A549 (cell line): ENCODE results near the gene CTNND1. TPM values are rescaled to one million over a fixed set of nuclear protein-coding genes. Genes with fewer than 3 reads are reported as not detected.

Source experiments
- ATAC-seq, 2 experiments: fragments of 200-7000 bp in 1 of 2; fragments of >200 bp in 1 of 2; cut with Nextera tagmentation in 1 of 2; cut with Tn5 transposase in 1 of 2; 3 replicates each; pipeline versions ENCODE4 v1.8.0 to v1.9.1; 2018 to 2020; ENCODE audit warnings: mild to moderate bottlenecking in 1 of 2, moderate library complexity in 1 of 2
- CTCF ChIA-PET: fragments of 300-600 bp; sonication (Branson Sonifier 250); formaldehyde crosslinking; extraction: SDS; loops from one replicate; lab custom pipeline; 2021; ENCODE audit warnings: antibody characterized with exemption, inconsistent platforms; lab: Yijun Ruan, JAX
- POLR2A ChIA-PET: fragments of 350-600 bp; formaldehyde crosslinking; extraction: SDS; loops from one replicate; lab custom pipeline; 2021; ENCODE audit warnings: antibody characterized with exemption, inconsistent platforms; lab: Yijun Ruan, JAX
- DNase-seq, 2 experiments: peaks; one replicate each; pipeline versions ENCODE4 v3.0.0 to v3.0.0-alpha.2; 2011 to 2016; ENCODE audit warnings: low read depth in 1 of 2, low spot score in 1 of 2
- FAIRE-seq: peaks from 2 replicates; lab custom pipeline; 2011; peaks lifted over from hg19 to GRCh38; lab: Jason Lieb, UNC
- H3K27ac ChIP-seq, 2 experiments: fragments of >200 bp; sonication (Bioruptor Twin); formaldehyde crosslinking; 3 replicates each; pipeline ENCODE4 v1.5.1; 2016 to 2017
- H3K4me1 ChIP-seq: fragments of >200 bp; sonication (Bioruptor Twin); formaldehyde crosslinking; 3 replicates; pipeline ENCODE4 v1.6.1; 2016
- H3K4me2 ChIP-seq: fragments of >200 bp; sonication (Bioruptor Twin); formaldehyde crosslinking; 3 replicates; pipeline ENCODE4 v1.6.1; 2016
- H3K4me3 ChIP-seq: fragments of >200 bp; sonication (Bioruptor Twin); formaldehyde crosslinking; 3 replicates; pipeline ENCODE4 v1.5.1; 2016
- H3K9me3 ChIP-seq: fragments of >200 bp; sonication (Bioruptor Twin); formaldehyde crosslinking; 3 replicates; pipeline ENCODE4 v1.6.1; 2016
- BHLHE40 ChIP-seq: IDR thresholded peaks from 2 replicates; pipeline ENCODE4 v1.6.1; 2012; ENCODE audit warnings: low read depth, low read length, inconsistent platforms
- CHD2 ChIP-seq: fragments of 150-350 bp; IDR thresholded peaks from 2 replicates; pipeline ENCODE4 v1.6.1; 2014; ENCODE audit warnings: low read length; ENCODE audit not compliant: partially characterized antibody
- CHD4 ChIP-seq: fragments of 200-600 bp; sonication (generic); IDR thresholded peaks from 2 replicates; pipeline ENCODE4 v1.6.1; 2016; ENCODE audit warnings: antibody characterized with exemption, mild to moderate bottlenecking, borderline replicate concordance
- CTCF ChIP-seq: fragments of >200 bp; sonication (Bioruptor Twin); formaldehyde crosslinking; IDR thresholded peaks from 3 replicates; pipeline ENCODE4 v1.5.1; 2016
- EHF ChIP-seq: fragments of 250-450 bp; sonication (Bioruptor Pico); IDR thresholded peaks from 2 replicates; pipeline ENCODE4 v1.5.0; 2020; ENCODE audit warnings: mild to moderate bottlenecking
- EP300 ChIP-seq, 2 experiments: fragments of >200 bp; sonication (Bioruptor Twin); formaldehyde crosslinking; IDR thresholded peaks; 2 replicates in 1 of 2; 3 replicates in 1 of 2; pipeline ENCODE4 v1.6.1; 2016 to 2017
- ESRRA ChIP-seq: fragments of 150-350 bp; IDR thresholded peaks from 2 replicates; pipeline ENCODE4 v1.6.1; 2014; ENCODE audit warnings: mild to moderate bottlenecking, low read length, borderline replicate concordance
- FOSL2 ChIP-seq, 2 experiments: fragments of 450-650 bp in 1 of 2; fragments of >200 bp in 1 of 2; sonication (Bioruptor Twin) in 1 of 2; formaldehyde crosslinking; IDR thresholded peaks; 2 replicates each; pipeline versions ENCODE4 v1.5.0 to v1.6.1; 2016 to 2020; ENCODE audit warnings: mild to moderate bottlenecking in 1 of 2, moderate library complexity in 1 of 2
- HOXA7 ChIP-seq: fragments of 250-450 bp; sonication (Bioruptor Pico); IDR thresholded peaks from 2 replicates; pipeline ENCODE4 v1.5.0; 2020; ENCODE audit warnings: mild to moderate bottlenecking, moderate library complexity
- HOXB13 ChIP-seq: fragments of 250-450 bp; sonication (Bioruptor Pico); IDR thresholded peaks from 2 replicates; pipeline ENCODE4 v1.5.0; 2020; ENCODE audit warnings: low read depth, mild to moderate bottlenecking, moderate library complexity
- JUN ChIP-seq, 2 experiments: fragments of >200 bp; sonication (Bioruptor Twin); formaldehyde crosslinking; IDR thresholded peaks; 2 replicates in 1 of 2; 3 replicates in 1 of 2; pipeline ENCODE4 v1.6.1; 2016 to 2017
- KDM5A ChIP-seq: fragments of 200-600 bp; sonication (generic); IDR thresholded peaks from 2 replicates; pipeline ENCODE4 v1.6.1; 2016; ENCODE audit warnings: antibody characterized with exemption, mild to moderate bottlenecking
- NFE2L2 ChIP-seq: fragments of 150-350 bp; conservative IDR thresholded peaks from 2 replicates; pipeline ENCODE4 v1.6.1; 2014; ENCODE audit warnings: low read length
- NPAS2 ChIP-seq: fragments of 250-450 bp; sonication (Bioruptor Pico); IDR thresholded peaks from 2 replicates; pipeline ENCODE4 v1.8.0; 2022; ENCODE audit warnings: mild to moderate bottlenecking, moderate library complexity, borderline replicate concordance
- POLR2A ChIP-seq: IDR thresholded peaks from 2 replicates; pipeline ENCODE4 v1.6.1; 2012; ENCODE audit warnings: mild to moderate bottlenecking, low read length
- REST ChIP-seq: fragments of 200-600 bp; sonication (generic); IDR thresholded peaks from 2 replicates; pipeline ENCODE4 v1.6.1; 2016; ENCODE audit warnings: antibody characterized with exemption, mild to moderate bottlenecking, moderate library complexity
- RNF2 ChIP-seq: fragments of 200-600 bp; sonication (generic); IDR thresholded peaks from 2 replicates; pipeline ENCODE4 v1.6.1; 2016; ENCODE audit warnings: low read depth, mild to moderate bottlenecking, antibody characterized with exemption, moderate library complexity, borderline replicate concordance
- SMC3 ChIP-seq: fragments of >200 bp; sonication (Bioruptor Twin); formaldehyde crosslinking; IDR thresholded peaks from 3 replicates; pipeline ENCODE4 v1.6.1; 2018; ENCODE audit warnings: inconsistent platforms
- TP53 ChIP-seq: fragments of 250-450 bp; sonication (Bioruptor Pico); IDR thresholded peaks from 2 replicates; pipeline ENCODE4 v1.5.0; 2021; ENCODE audit warnings: mild to moderate bottlenecking, moderate library complexity
- USF2 ChIP-seq: fragments of 450-650 bp; IDR thresholded peaks from 2 replicates; pipeline ENCODE4 v1.6.1; 2014; ENCODE audit warnings: antibody characterized with exemption
- ZNF302 ChIP-seq: fragments of 250-450 bp; sonication (Bioruptor Pico); IDR thresholded peaks from 2 replicates; pipeline ENCODE4 v1.9.0; 2021; ENCODE audit warnings: inconsistent platforms, mild to moderate bottlenecking, moderate library complexity
- WGBS: methylation state at CpG from one replicate; pipeline ENCODE4 v1.1.6; 2017; ENCODE audit errors: missing lambda C conversion rate; 5-methylcytosine and 5-hydroxymethylcytosine counted together
- polyA minus RNA-seq: library from RNA; depleted of rRNA, polyadenylated mRNA; stranded (reverse); fragments of >200 nt; gene quantifications from 2 replicates; pipeline ENCODE4 v1.2.3, GENCODE V29; 2011; rRNA and poly(A)+ RNA removed
- polyA plus RNA-seq, 4 experiments: library from polyadenylated mRNA; depleted of rRNA in 3 of 4; stranded (reverse); fragments of >200 nt; fragmentation: RNase III in 1 of 4; extraction: RNeasy Plus Mini Kit Qiagen cat#74134 plus additional on column Dnase treatment in 1 of 4; gene quantifications; 2 replicates in 3 of 4; 3 replicates in 1 of 4; pipeline ENCODE4 v1.2.3, GENCODE V29; 2011 to 2017
- TF ChIP-seq, protein P1 (sequence below): fragments of 150-350 bp; IDR thresholded peaks from 2 replicates; pipeline ENCODE4 v1.6.1; 2014; ENCODE audit warnings: low read depth, mild to moderate bottlenecking, low read length
- TF ChIP-seq, protein P2 (sequence below): fragments of >200 bp; sonication (Bioruptor Twin); formaldehyde crosslinking; IDR thresholded peaks from 2 replicates; pipeline ENCODE4 v1.6.1; 2016
- TF ChIP-seq, protein P3 (sequence below): IDR thresholded peaks from 2 replicates; pipeline ENCODE4 v1.6.1; 2012

The CTNND1 gene, protein sequence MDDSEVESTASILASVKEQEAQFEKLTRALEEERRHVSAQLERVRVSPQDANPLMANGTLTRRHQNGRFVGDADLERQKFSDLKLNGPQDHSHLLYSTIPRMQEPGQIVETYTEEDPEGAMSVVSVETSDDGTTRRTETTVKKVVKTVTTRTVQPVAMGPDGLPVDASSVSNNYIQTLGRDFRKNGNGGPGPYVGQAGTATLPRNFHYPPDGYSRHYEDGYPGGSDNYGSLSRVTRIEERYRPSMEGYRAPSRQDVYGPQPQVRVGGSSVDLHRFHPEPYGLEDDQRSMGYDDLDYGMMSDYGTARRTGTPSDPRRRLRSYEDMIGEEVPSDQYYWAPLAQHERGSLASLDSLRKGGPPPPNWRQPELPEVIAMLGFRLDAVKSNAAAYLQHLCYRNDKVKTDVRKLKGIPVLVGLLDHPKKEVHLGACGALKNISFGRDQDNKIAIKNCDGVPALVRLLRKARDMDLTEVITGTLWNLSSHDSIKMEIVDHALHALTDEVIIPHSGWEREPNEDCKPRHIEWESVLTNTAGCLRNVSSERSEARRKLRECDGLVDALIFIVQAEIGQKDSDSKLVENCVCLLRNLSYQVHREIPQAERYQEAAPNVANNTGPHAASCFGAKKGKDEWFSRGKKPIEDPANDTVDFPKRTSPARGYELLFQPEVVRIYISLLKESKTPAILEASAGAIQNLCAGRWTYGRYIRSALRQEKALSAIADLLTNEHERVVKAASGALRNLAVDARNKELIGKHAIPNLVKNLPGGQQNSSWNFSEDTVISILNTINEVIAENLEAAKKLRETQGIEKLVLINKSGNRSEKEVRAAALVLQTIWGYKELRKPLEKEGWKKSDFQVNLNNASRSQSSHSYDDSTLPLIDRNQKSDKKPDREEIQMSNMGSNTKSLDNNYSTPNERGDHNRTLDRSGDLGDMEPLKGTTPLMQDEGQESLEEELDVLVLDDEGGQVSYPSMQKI
- polyA plus RNA-seq (2011; rRNA removed) (146 and 148 TPM in 2 replicates), polyA plus RNA-seq (2017; fragmentation: RNase III; extraction: RNeasy Plus Mini Kit Qiagen cat#74134 plus additional on column Dnase treatment) (72.8 to 74.5 TPM (median 74.1 TPM) in 3 replicates), polyA minus RNA-seq (431 and 540 TPM in 2 replicates)
- polyA plus RNA-seq (2012; cell fraction: cytosol; rRNA removed), result 54.5 and 62.5 TPM in 2 replicates
- polyA plus RNA-seq (2012; cell fraction: nucleus; rRNA removed), result 107 and 112 TPM in 2 replicates

- no peak for FAIRE-seq
- CTCF ChIA-PET, result interaction anchor here (0.7 to 12.4 kb wide), 11 partner anchors 10 to 1157 kb away, joined by 3 to 216 read pairs (median 5); partner anchors contain the start of gene BTBD18
- 3% methylated on average over 13 of the region's 13 CpGs for WGBS
- peak within 1 kb of the TSS; percentile 92 for H3K4me2 ChIP-seq
- peaks cover 22% of the 10 kb centered on the region for H3K4me1 ChIP-seq
- H3K27ac ChIP-seq, result peak within 1 kb of the TSS; percentile 91 to 97
- H3K9me3 ChIP-seq, result no peaks in the 10 kb centered on the region
- peak; percentile 98 to 99 for ATAC-seq
- peak within 1 kb of the TSS; percentile 73 for H3K4me3 ChIP-seq
- DNase-seq, result peak; percentile 98 to 99
- POLR2A ChIA-PET, result interaction anchor here (1.0 to 3.0 kb wide), 7 partner anchors 10 to 50 kb away, joined by 6 to 28 read pairs (median 17); partner anchors contain the start of genes BTBD18, MED19, SELENOH and TMX2
- TF ChIP-seq KDM5A (no peak), ESRRA (no peak), FOSL2 (IDR thresholded peaks at IDR 0.05) (no peak), FOSL2 (CRISPR knock-in tag; IDR thresholded peaks at IDR 0.05) (no peak), EHF (CRISPR knock-in tag) (no peak), JUN (IDR thresholded peaks at IDR 0.05) (peak; percentile 72 to 78; a peak in 4 of 5 replicates), RNF2 (no peak), BHLHE40 (no peak), CHD4 (no peak), CTCF (no peak), HOXA7 (0 out of 2 replicates have a peak, but pooled peaks have one; percentile 10), CHD2 (no peak), NPAS2 (CRISPR knock-in tag) (no peak), TP53 (CRISPR knock-in tag) (no peak), NFE2L2 (no peak), HOXB13 (CRISPR knock-in tag) (no peak), REST (no peak), ZNF302 (CRISPR knock-in tag) (no peak), SMC3 (0 out of 3 replicates have a peak, but pooled peaks have one; percentile 7), EP300 (IDR thresholded peaks at IDR 0.05) (no peak), POLR2A (peak; percentile 36), USF2 (no peak)
- TF ChIP-seq, protein P1, sequence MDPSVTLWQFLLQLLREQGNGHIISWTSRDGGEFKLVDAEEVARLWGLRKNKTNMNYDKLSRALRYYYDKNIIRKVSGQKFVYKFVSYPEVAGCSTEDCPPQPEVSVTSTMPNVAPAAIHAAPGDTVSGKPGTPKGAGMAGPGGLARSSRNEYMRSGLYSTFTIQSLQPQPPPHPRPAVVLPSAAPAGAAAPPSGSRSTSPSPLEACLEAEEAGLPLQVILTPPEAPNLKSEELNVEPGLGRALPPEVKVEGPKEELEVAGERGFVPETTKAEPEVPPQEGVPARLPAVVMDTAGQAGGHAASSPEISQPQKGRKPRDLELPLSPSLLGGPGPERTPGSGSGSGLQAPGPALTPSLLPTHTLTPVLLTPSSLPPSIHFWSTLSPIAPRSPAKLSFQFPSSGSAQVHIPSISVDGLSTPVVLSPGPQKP, result no peak
- TF ChIP-seq, protein P2, sequence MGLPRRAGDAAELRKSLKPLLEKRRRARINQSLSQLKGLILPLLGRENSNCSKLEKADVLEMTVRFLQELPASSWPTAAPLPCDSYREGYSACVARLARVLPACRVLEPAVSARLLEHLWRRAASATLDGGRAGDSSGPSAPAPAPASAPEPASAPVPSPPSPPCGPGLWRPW, result no peak
- TF ChIP-seq, protein P3, sequence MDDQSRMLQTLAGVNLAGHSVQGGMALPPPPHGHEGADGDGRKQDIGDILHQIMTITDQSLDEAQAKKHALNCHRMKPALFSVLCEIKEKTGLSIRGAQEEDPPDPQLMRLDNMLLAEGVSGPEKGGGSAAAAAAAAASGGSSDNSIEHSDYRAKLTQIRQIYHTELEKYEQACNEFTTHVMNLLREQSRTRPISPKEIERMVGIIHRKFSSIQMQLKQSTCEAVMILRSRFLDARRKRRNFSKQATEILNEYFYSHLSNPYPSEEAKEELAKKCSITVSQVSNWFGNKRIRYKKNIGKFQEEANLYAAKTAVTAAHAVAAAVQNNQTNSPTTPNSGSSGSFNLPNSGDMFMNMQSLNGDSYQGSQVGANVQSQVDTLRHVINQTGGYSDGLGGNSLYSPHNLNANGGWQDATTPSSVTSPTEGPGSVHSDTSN, result no peak
Measured at GRCh38 chr11:57761301-57762234, at the start of gene CTNND1. Gene CTNND1 (plus strand): TSS chr11:57761802. CDS start chr11:57791479, 29,677 bp downstream.
